PC-3 (cell line): Measurements from ENCODE around the gene SLC25A24.

ENCODE experiments used
- CTCF ChIP-seq: fragments of 300-600 bp; sonication (generic); conservative IDR thresholded peaks from 2 replicates; pipeline ENCODE4 v1.5.1; 2017; ENCODE audit warnings: antibody characterized with exemption, low read depth, mild to moderate bottlenecking, low read length
- EZH2 ChIP-seq: fragments of 300-600 bp; sonication (generic); IDR thresholded peaks from one replicate; pipeline ENCODE4 v1.6.1; 2017; ENCODE audit warnings: antibody characterized with exemption, mild to moderate bottlenecking, low read length; ENCODE audit not compliant: unreplicated experiment
- EZH2phosphoT487 ChIP-seq: fragments of 300-600 bp; sonication (generic); IDR thresholded peaks from 2 replicates; pipeline ENCODE4 v1.6.1; 2018; ENCODE audit warnings: mild to moderate bottlenecking, antibody characterized with exemption, low read length, borderline replicate concordance

- no peak for TF ChIP-seq CTCF
- no peak for TF ChIP-seq EZH2
- no peak for TF ChIP-seq EZH2phosphoT487
Observed at GRCh38 chr1:108130794-108131193, 69.3 kb downstream of the SLC25A24 start.
